Measurements from ENCODE around the gene MYH15. TPM values are rescaled to one million over a fixed set of nuclear protein-coding genes. Genes with fewer than 3 reads are reported as not detected.

The MYH15 gene
- total RNA-seq, 1 experiment from 2014 or later: under 0.01 TPM

GRCh38 chr3:108357042-108357441 is 153.4 kb downstream of the MYH15 start:
- in situ Hi-C loops (cut with HindIII; ENCODE audit: low sequenced_read_pairs): no loop called here
- DNase-seq (ENCODE audit: low spot score): no peak

- in situ Hi-C loops (cut with HindIII; ENCODE audit: low sequenced_read_pairs): no loop called here
Observed at GRCh38 chr3:108354562-108354961, 155.8 kb downstream of the MYH15 start.

DNA sequence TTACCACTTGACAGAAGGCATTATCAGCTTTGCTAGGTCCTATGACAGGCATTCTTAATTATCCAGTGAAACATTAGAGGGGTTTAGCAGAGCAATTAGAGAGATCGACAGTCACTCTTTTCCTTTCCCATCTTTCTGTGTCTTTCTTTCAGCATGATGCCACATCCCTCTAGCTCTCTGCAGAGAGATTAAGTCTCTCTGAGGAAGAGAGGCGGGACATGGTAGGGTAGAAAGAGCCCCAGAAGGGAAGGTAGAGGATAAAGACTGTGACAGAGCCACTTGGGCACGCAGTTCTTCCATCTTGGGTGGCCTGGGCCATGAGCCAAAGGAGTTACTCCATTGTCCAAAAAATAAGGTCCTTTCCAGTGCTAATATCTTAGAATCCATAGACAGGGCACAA is 158.2 kb downstream of the MYH15 start:
- in situ Hi-C loops (cut with HindIII; ENCODE audit: low sequenced_read_pairs): no loop called here
- no peak for DNase-seq (ENCODE audit: low spot score)

More at GRCh38 chr3:108354562-108354961, 155.8 kb downstream of the MYH15 start:
- no peak for DNase-seq (ENCODE audit: low spot score)

- in situ Hi-C loops (cut with HindIII; ENCODE audit: low sequenced_read_pairs): no loop called here
- no peak for DNase-seq (ENCODE audit: low spot score)
Observed at GRCh38 chr3:108346301-108347227, 163.8 kb downstream of the MYH15 start.

- in situ Hi-C loops (cut with HindIII; ENCODE audit: low sequenced_read_pairs): no loop called here
Observed at GRCh38 chr3:108345492-108346205, 164.7 kb downstream of the MYH15 start.

GRCh38 chr3:108343491-108343890 is 166.9 kb downstream of the MYH15 start:
- in situ Hi-C loops (cut with HindIII; ENCODE audit: low sequenced_read_pairs): no loop called here
- no peak for DNase-seq (ENCODE audit: low spot score)

More at GRCh38 chr3:108345492-108346205, 164.7 kb downstream of the MYH15 start:
- DNase-seq (ENCODE audit: low spot score): no peak

GRCh38 chr3:108342837-108343486 is 167.4 kb downstream of the MYH15 start:
- in situ Hi-C loops (cut with HindIII; ENCODE audit: low sequenced_read_pairs): no loop called here

GRCh38 chr3:108341911-108342310 is 168.5 kb downstream of the MYH15 start:
- in situ Hi-C loops (cut with HindIII; ENCODE audit: low sequenced_read_pairs): no loop called here
- no peak for DNase-seq (ENCODE audit: low spot score)

More at GRCh38 chr3:108342837-108343486, 167.4 kb downstream of the MYH15 start:
- DNase-seq (ENCODE audit: low spot score): no peak

GRCh38 chr3:108338901-108339545 is 171.4 kb downstream of the MYH15 start:
- in situ Hi-C loops (cut with HindIII; ENCODE audit: low sequenced_read_pairs): no loop called here
- DNase-seq (ENCODE audit: low spot score): no peak

GRCh38 chr3:108334701-108335100 is 175.7 kb downstream of the MYH15 start:
- no peak for DNase-seq (ENCODE audit: low spot score)
- in situ Hi-C loops (cut with HindIII; ENCODE audit: low sequenced_read_pairs): no loop called here

DNA sequence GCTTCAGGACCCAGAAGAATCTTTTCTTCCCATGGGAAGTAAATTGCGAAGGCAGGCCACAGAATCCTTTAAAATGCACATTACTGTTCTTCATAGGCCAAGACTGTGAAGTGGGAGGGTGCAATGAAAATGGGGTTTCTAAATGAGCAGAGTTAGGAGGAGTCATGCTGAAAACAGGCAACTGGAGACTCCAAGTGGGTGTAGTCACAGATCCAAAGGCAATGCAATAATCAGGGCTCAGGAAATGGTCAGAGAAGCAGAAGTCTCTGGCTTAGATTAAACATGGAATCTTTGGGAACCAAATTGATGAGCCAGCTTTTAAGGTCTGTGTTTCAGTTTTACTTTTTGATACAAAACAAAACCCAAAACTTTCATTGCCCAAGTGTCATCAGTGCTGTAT is 176.4 kb downstream of the MYH15 start:
- in situ Hi-C loops (cut with HindIII; ENCODE audit: low sequenced_read_pairs): no loop called here
- no peak for DNase-seq (ENCODE audit: low spot score)

GRCh38 chr3:108331792-108332191 is 178.6 kb downstream of the MYH15 start:
- DNase-seq (ENCODE audit: low spot score): no peak
- in situ Hi-C loops (cut with HindIII; ENCODE audit: low sequenced_read_pairs): no loop called here

Other genes starting within 250 kb of the MYH15 start
- gene HHLA2, start 214.0 kb downstream of the MYH15 start, total RNA-seq (2014; rRNA removed; shearing (Covaris generic)): not detected in 2 replicates
- gene CIP2A, start 78.8 kb upstream of the MYH15 start, total RNA-seq (2014; rRNA removed; shearing (Covaris generic)): 30.2 and 34.3 TPM in 2 replicates
- gene DZIP3, start 79.1 kb upstream of the MYH15 start, total RNA-seq (2014; rRNA removed; shearing (Covaris generic)): 12.6 and 17.8 TPM in 2 replicates
- not detected in 2 replicates for gene RETNLB, start 246.8 kb upstream of the MYH15 start, total RNA-seq (2014; rRNA removed; shearing (Covaris generic))

Data from G401 (cell line).